Bronchial epithelial cell (primary cell): Measurements from ENCODE around the gene EXOC6B. TPM values are rescaled to one million over a fixed set of nuclear protein-coding genes. Genes with fewer than 3 reads are reported as not detected.

Experiments
- DNase-seq: peaks from one replicate; pipeline ENCODE4 v3.0.0-alpha.2; 2010; ENCODE audit warnings: low read depth
- FAIRE-seq: peaks from 2 replicates; lab custom pipeline; 2011; peaks lifted over from hg19 to GRCh38; lab: Jason Lieb, UNC
- H3K27me3 ChIP-seq: 2 replicates; pipeline ENCODE4 v1.5.1; 2011; ENCODE audit warnings: low read length; ENCODE audit not compliant: control insufficient read depth, insufficient read depth
- H3K36me3 ChIP-seq: 2 replicates; pipeline ENCODE4 v1.5.1; 2011; ENCODE audit warnings: low read length; ENCODE audit not compliant: control insufficient read depth, insufficient read depth
- H3K4me3 ChIP-seq: 2 replicates; pipeline ENCODE4 v1.5.1; 2011; ENCODE audit warnings: mild to moderate bottlenecking, low read depth, low read length, control low read depth
- CTCF ChIP-seq: IDR thresholded peaks from 2 replicates; pipeline ENCODE4 v1.5.1; 2011; ENCODE audit warnings: mild to moderate bottlenecking, moderate library complexity, low read length, control low read depth, inconsistent platforms; ENCODE audit not compliant: insufficient read depth, severe bottlenecking
- total RNA-seq: library from RNA; depleted of rRNA; stranded (reverse); fragments of >200 nt; gene quantifications from 2 replicates; pipeline ENCODE4 v1.2.1, GENCODE V29; 2014

EXOC6B gene
- total RNA-seq, 1 donor from 2014 or later, result 26.9 TPM

- FAIRE-seq (no peak), DNase-seq (peak; percentile 47)
- H3K27me3 ChIP-seq, result no peaks in the 10 kb centered on the region
- no peaks in the 10 kb centered on the region for H3K36me3 ChIP-seq
- no peak overlapping the region for H3K4me3 ChIP-seq
- TF ChIP-seq CTCF, result no peak
Observed at GRCh38 chr2:72837171-72837570, 11.3 kb upstream of the EXOC6B start.

GRCh38 chr2:72835403-72835802 lies 9.6 kb upstream of the EXOC6B start:
- Histone ChIP-seq H3K4me3 (no peak overlapping the region), H3K27me3 (no peaks in the 10 kb centered on the region), H3K36me3 (no peaks in the 10 kb centered on the region)
- no peak for TF ChIP-seq CTCF
- DNase-seq (no peak), FAIRE-seq (no peak)

- no peak for TF ChIP-seq CTCF
- Histone ChIP-seq H3K4me3 (no peak overlapping the region), H3K27me3 (no peaks in the 10 kb centered on the region), H3K36me3 (no peaks in the 10 kb centered on the region)
- FAIRE-seq (peak; percentile 55), DNase-seq (no peak)
Observed at GRCh38 chr2:72834596-72834995, 8.8 kb upstream of the EXOC6B start.

DNA sequence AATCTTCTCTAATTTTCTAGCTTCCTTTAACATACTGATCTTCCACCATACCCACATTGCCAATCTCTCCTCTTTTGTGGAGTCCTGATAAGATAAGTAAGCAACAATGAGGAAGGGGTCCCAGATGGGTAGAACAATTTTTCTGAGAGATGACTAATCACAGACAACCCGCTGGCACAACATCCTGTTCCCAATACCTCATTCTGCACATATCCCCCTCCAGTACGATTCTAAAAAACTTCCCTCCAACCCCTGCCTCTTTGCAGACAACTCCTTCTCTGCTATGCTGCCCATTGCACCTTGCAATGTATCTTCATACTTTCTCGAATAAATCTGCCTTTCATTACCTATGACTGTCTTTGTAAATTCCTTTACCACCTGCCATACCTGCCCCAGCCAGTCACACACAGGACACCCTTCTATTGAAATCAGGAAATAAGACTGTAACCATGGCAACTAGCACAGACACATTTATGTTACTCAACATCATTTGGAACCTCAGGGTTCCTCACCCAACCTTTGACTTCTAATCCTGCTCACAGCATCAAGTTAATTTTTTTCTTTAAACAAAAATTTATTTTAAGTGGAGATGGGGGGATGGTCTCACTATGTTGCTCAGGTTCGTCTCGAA lies 7.4 kb upstream of the EXOC6B start:
- DNase-seq, result no peak
- H3K4me3 ChIP-seq, result no peak overlapping the region
- no peak for TF ChIP-seq CTCF

GRCh38 chr2:72830273-72830672 lies 4.4 kb upstream of the EXOC6B start:
- H3K36me3 ChIP-seq, result no peaks in the 10 kb centered on the region
- FAIRE-seq (no peak), DNase-seq (no peak)
- TF ChIP-seq CTCF, result no peak
- no peak overlapping the region for H3K4me3 ChIP-seq
- no peaks in the 10 kb centered on the region for H3K27me3 ChIP-seq

More for the DNA sequence above, 7.4 kb upstream of the EXOC6B start:
- no peaks in the 10 kb centered on the region for H3K27me3 ChIP-seq
- no peaks in the 10 kb centered on the region for H3K36me3 ChIP-seq
- FAIRE-seq, result no peak
